ENCODE results near the gene NPTX1. TPM values are rescaled to one million over a fixed set of nuclear protein-coding genes. Genes with fewer than 3 reads are reported as not detected.

The NPTX1 gene
- total and polyA plus RNA-seq, 7 experiments from 2014 or later: 0.11 to 98.0 (median 0.35) TPM; not detected in 3

DNA sequence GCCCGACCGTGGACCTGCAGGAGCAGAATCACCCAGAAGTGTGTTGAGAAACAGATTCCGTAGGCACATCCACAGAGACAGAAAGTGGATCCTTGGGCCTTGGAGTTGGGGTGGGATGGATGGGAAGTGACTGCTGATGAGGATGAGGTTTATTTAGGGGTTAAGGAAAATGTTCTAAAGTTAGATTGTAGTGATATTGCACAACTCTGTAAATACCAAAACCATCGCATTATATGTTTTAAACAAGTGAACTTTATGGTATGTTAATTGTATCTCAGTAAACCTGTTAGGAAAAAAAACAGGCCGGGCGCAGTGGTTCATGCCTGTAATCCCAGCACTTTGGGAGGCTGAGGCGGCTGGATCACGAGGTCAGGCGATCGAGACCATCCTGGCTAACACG lies 57.8 kb downstream of the NPTX1 start:
- peak overlapping the region in 2 of 9 donors; percentile 11 to 38 for H3K27ac Mint-ChIP-seq
- peaks cover 0 to 4% (median 0%) of the 10 kb centered on the region in 11 donors for H3K9me3 Mint-ChIP-seq
- ChIA-PET POLR2A (no interaction called here), CTCF (no interaction called here)
- no peak overlapping the region for H3K27ac ChIP-seq (ENCODE audit: low read depth, low read length)
- peaks cover 4 to 16% of the 10 kb centered on the region in 2 donors for H3K4me1 ChIP-seq (ENCODE audit: control insufficient read depth in 2 of 2, insufficient read depth in 2 of 2, low read length in 2 of 2)
- H3K36me3 ChIP-seq (ENCODE audit: control insufficient read depth in 2 of 3, insufficient read depth in 3 of 3, low read length in 3 of 3): peaks cover 0 to 15% (median 0%) of the 10 kb centered on the region in 3 experiments
- no peaks in the 10 kb centered on the region for H3K9me3 ChIP-seq (ENCODE audit: control insufficient read depth in 2 of 3, low read length in 3 of 3)
- peaks cover 0 to 10% (median 7%) of the 10 kb centered on the region in 5 donors for H3K36me3 Mint-ChIP-seq
- ATAC-seq: no peak
- no peaks in the 10 kb centered on the region for H3K27me3 ChIP-seq (ENCODE audit: control insufficient read depth in 2 of 2, insufficient read depth in 2 of 2, low read length in 2 of 2)
- intact Hi-C loops (cut with micrococcal nuclease): no loop called here
- H3K27me3 Mint-ChIP-seq: peaks cover 5 to 11% (median 8%) of the 10 kb centered on the region in 5 donors
- H3K4me1 Mint-ChIP-seq: peaks cover 12 to 40% (median 31%) of the 10 kb centered on the region in 7 donors
- no peak for DNase-seq
- H3K4me3 ChIP-seq (ENCODE audit: low read length): no peak overlapping the region
- no peak overlapping the region for H3K4me3 Mint-ChIP-seq

Small RNA genes within 50 kb of the gene (microRNA-seq; reads per million reads assigned to microRNA genes)
- gene MIR4730 (ENCODE audit: borderline microRNAs expressed): not detected

Other genes starting within 250 kb of the NPTX1 start
- 100 to 1,000 TPM; 317 to 775 (median 426) TPM for gene RNF213, start 215.8 kb downstream of the NPTX1 start, total RNA-seq
- gene RNF213, start 215.8 kb downstream of the NPTX1 start, polyA plus RNA-seq: 10 to 100 TPM; 33.3 to 49.6 TPM
- 10 to 100 TPM; 20.3 to 26.5 (median 21.7) TPM for gene ENDOV, start 61.4 kb downstream of the NPTX1 start, total RNA-seq
- gene ENDOV, start 61.4 kb downstream of the NPTX1 start, polyA plus RNA-seq: 1 to 10 TPM; 7.5 to 8.7 TPM
- 10 to 100 TPM; 53.7 to 89.8 (median 69.5) TPM for gene RPTOR, start 68.2 kb upstream of the NPTX1 start, total RNA-seq
- 10 to 100 TPM; 10.9 to 14.7 TPM for gene RPTOR, start 68.2 kb upstream of the NPTX1 start, polyA plus RNA-seq

Data from naive thymus-derived CD4-positive, alpha-beta T cell (primary cell).